Neural progenitor cell (in vitro differentiated cells): Measurements from ENCODE around the gene PACSIN2.
"Not testable (repeated sequence)": the region's sequence is repeated elsewhere in the genome, so short reads cannot be mapped to it uniquely, and the experiment has no call there.

Source experiments
- EZH2 ChIP-seq: fragments of 200-600 bp; sonication (generic); IDR thresholded peaks from 2 replicates; pipeline ENCODE4 v1.6.1; 2017; ENCODE audit warnings: antibody characterized with exemption, mild to moderate bottlenecking, moderate library complexity
- TF ChIP-seq, protein P1 (sequence below): fragments of 200-600 bp; sonication (generic); IDR thresholded peaks from 2 replicates; pipeline ENCODE4 v1.5.1; 2017; ENCODE audit warnings: antibody characterized with exemption, mild to moderate bottlenecking

DNA sequence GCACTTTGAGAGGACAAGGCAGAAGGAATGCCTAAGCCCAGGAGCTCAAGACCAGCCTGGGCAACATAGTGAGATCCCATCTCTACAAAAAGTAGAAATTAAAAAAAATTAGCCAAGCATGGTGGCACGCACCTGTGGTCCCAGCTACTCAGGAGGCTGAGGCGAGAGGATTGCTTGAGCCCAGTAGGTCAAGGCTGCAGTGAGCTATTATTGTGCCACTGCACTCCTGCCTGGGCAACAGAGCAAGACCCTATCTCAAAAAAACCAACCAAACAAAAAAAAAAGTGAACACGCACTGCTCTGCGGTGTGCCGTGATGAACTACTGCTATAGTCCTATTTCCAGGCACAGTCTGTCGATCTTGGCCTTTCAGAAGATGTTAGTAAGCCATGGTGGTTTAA is 97.6 kb downstream of the PACSIN2 start:
- TF ChIP-seq EZH2: not testable (repeated sequence)
- TF ChIP-seq, protein P1, sequence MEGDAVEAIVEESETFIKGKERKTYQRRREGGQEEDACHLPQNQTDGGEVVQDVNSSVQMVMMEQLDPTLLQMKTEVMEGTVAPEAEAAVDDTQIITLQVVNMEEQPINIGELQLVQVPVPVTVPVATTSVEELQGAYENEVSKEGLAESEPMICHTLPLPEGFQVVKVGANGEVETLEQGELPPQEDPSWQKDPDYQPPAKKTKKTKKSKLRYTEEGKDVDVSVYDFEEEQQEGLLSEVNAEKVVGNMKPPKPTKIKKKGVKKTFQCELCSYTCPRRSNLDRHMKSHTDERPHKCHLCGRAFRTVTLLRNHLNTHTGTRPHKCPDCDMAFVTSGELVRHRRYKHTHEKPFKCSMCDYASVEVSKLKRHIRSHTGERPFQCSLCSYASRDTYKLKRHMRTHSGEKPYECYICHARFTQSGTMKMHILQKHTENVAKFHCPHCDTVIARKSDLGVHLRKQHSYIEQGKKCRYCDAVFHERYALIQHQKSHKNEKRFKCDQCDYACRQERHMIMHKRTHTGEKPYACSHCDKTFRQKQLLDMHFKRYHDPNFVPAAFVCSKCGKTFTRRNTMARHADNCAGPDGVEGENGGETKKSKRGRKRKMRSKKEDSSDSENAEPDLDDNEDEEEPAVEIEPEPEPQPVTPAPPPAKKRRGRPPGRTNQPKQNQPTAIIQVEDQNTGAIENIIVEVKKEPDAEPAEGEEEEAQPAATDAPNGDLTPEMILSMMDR: not testable (repeated sequence)
